Measurements from ENCODE around the gene FIGLA. TPM values are rescaled to one million over a fixed set of nuclear protein-coding genes. Genes with fewer than 3 reads are reported as not detected.
"Not testable (repeated sequence)": the region's sequence is repeated elsewhere in the genome, so short reads cannot be mapped to it uniquely, and the experiment has no call there.

FIGLA gene
- total RNA-seq, 4 donors from 2014 or later = not detected

DNA sequence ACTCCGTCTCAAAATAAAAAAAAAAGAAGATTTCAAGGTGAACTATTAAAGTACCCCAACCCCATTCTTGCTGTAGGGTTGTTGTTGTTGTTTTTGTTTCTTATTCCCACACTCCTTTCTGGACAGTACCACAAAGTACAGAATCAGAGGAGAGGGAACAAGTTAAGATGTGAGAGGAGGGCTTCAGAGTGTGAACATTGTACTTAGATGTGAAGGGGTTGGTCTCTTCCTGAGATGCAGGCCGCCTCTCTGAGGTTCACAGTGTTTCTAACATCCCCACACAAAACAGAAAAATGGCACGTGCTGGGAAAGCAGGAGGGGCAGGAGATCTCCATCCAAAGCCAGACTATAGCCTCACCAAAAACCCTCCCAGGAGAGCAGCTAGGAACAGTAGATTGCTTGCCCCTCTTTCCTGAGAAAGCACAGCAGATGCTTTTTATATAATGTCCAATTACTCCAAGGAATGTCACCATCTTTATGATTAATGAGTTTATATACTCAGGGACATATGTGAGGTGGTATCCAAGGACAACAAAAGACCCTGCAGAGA is 45.1 kb downstream of the FIGLA start:
- intact Hi-C loops (cut with DNase I; ENCODE audit: low total_unique reads) = no loop called here
- WGBS, 2 donors = 76% methylated on average over 3 of the region's 3 CpGs

DNA sequence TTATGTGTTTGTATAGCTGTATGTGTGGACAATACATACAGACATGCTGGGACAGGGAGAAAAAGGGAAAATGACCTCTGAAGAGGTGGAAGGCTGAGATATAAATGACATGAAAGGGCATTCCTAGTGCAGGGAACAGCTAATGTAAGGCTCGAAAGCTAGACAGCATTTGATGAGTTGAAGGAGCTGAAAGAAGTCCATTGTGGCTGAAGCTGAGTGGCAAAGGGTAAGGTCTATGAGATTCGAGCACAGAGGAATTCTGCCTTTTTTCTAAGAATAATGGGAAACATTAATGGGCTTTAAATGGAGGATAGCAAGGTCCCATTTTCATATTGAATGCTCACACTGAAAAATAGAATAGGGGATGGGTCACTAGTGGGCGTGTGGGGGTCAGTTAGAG is 46.0 kb downstream of the FIGLA start:
- WGBS, 2 donors = 77 to 83% methylated on average over 3 of the region's 3 CpGs
- no peak overlapping the region for H3K4me3 ChIP-seq (ENCODE audit: low read depth, poor library complexity, severe bottlenecking)
- no peak for TF ChIP-seq POLR2A (IDR thresholded peaks at IDR 0.05)
- TF ChIP-seq, protein P1, sequence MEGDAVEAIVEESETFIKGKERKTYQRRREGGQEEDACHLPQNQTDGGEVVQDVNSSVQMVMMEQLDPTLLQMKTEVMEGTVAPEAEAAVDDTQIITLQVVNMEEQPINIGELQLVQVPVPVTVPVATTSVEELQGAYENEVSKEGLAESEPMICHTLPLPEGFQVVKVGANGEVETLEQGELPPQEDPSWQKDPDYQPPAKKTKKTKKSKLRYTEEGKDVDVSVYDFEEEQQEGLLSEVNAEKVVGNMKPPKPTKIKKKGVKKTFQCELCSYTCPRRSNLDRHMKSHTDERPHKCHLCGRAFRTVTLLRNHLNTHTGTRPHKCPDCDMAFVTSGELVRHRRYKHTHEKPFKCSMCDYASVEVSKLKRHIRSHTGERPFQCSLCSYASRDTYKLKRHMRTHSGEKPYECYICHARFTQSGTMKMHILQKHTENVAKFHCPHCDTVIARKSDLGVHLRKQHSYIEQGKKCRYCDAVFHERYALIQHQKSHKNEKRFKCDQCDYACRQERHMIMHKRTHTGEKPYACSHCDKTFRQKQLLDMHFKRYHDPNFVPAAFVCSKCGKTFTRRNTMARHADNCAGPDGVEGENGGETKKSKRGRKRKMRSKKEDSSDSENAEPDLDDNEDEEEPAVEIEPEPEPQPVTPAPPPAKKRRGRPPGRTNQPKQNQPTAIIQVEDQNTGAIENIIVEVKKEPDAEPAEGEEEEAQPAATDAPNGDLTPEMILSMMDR (IDR thresholded peaks at IDR 0.05) = no peak
- no peak for DNase-seq (ENCODE audit: low spot score in 2 of 2)
- intact Hi-C loops (cut with DNase I; ENCODE audit: low total_unique reads) = no loop called here

More for the DNA sequence above, 45.1 kb downstream of the FIGLA start:
- H3K4me3 ChIP-seq (ENCODE audit: low read depth, poor library complexity, severe bottlenecking) = no peak overlapping the region
- no peak for DNase-seq (ENCODE audit: low spot score in 2 of 2)
- TF ChIP-seq, protein P1 (IDR thresholded peaks at IDR 0.05) = no peak
- no peak for TF ChIP-seq POLR2A (IDR thresholded peaks at IDR 0.05)

DNA sequence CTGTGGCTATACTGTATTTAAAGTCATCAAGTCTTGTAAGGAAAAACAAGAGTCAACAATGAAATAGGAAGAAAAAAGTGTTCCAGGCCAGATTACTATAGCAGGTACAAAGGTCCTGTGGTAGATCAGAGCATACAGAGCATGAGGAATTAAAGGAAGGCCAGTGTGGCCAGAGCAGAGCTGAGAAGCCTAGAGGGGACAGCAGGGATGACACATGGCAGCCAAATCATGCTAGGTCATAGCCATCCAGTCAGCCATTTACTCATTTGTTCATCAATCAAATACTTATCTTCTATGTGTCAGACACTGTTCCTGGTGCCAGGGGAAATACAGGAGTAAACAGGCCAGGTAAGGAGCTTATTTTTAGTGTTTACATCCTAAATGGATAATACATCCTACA is 46.8 kb downstream of the FIGLA start:
- no peak for DNase-seq (ENCODE audit: low spot score in 2 of 2)
- intact Hi-C loops (cut with DNase I; ENCODE audit: low total_unique reads) = no loop called here
- TF ChIP-seq, protein P1 (IDR thresholded peaks at IDR 0.05) = no peak
- TF ChIP-seq POLR2A (IDR thresholded peaks at IDR 0.05) = no peak
- H3K4me3 ChIP-seq (ENCODE audit: low read depth, poor library complexity, severe bottlenecking) = no peak overlapping the region

DNA sequence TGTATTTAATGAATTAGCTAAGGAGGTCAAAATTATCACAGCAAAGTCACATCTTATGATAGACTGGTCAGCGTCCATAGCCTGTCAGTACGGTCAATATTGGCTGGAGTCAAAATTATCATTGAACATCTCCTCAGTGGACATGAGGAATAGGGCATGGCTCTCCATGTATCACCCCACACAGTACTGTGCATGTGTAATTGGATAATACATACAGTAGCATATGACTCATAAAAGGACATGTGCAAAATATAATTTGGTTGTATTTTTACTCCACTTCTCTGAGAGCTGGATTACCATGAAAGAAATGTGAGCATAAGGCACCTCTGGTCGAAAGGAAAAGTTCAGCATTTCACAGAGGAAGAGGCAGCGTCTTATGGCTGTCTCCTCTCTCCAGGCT is 47.4 kb downstream of the FIGLA start:
- WGBS, 2 donors = 74 to 84% methylated on average over 4 of the region's 4 CpGs
- no peak for TF ChIP-seq POLR2A (IDR thresholded peaks at IDR 0.05)
- TF ChIP-seq, protein P1 (IDR thresholded peaks at IDR 0.05) = no peak
- DNase-seq (ENCODE audit: low spot score in 2 of 2) = no peak
- no peak overlapping the region for H3K4me3 ChIP-seq (ENCODE audit: low read depth, poor library complexity, severe bottlenecking)
- intact Hi-C loops (cut with DNase I; ENCODE audit: low total_unique reads) = no loop called here

DNA sequence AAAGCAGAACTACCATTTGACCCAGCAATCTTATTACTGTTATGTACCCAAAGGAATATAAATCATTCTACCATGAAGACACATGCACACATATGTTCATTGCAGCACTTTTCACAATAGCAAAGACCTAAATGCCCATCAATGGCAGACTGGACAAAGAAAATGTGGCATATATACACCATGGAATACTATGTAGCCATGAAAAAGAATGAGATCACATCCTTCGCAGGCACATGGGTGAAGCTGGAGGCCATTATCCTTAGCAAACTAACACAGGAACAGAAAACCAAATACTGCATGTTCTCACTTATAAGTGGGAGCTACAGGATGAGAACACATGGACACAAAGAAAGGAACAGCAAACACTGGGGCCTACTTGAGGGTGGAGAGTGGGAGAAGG is 51.0 kb downstream of the FIGLA start:
- 95 to 100% methylated on average over 1 of the region's 1 CpG for WGBS, 2 donors
- DNase-seq (ENCODE audit: low spot score in 2 of 2); H3K4me3 ChIP-seq (ENCODE audit: low read depth, poor library complexity, severe bottlenecking); intact Hi-C loops (cut with DNase I; ENCODE audit: low total_unique reads): not testable (repeated sequence)

DNA sequence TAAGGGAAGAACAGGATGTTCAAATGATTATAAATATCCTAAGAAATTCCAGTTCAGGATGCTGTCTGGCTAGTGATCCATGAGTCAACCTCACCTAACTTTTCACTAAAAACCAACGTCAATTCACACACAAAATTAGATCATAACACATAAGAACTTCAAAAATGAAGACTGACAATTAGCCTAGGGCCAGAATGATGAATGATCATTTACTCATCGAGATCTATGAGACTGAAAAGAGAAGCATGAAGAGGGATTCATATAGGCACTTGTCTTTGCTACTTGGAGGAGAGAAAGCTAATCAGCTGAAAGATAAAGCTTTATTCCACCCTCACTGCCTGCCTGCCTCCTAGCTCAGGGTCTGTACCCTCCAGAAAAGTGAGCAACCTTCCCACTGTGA is 52.3 kb downstream of the FIGLA start:
- intact Hi-C loops (cut with DNase I; ENCODE audit: low total_unique reads) = no loop called here
- H3K4me3 ChIP-seq (ENCODE audit: low read depth, poor library complexity, severe bottlenecking) = no peak overlapping the region
- 39 to 44% methylated on average over 2 of the region's 2 CpGs for WGBS, 2 donors
- no peak for TF ChIP-seq POLR2A (IDR thresholded peaks at IDR 0.05)
- TF ChIP-seq, protein P1 (IDR thresholded peaks at IDR 0.05) = no peak
- DNase-seq (ENCODE audit: low spot score in 2 of 2) = no peak

All from lower leg skin (tissue), 4 donors.